ENCODE results near the gene SLC29A1.

SLC29A1 gene

DNA sequence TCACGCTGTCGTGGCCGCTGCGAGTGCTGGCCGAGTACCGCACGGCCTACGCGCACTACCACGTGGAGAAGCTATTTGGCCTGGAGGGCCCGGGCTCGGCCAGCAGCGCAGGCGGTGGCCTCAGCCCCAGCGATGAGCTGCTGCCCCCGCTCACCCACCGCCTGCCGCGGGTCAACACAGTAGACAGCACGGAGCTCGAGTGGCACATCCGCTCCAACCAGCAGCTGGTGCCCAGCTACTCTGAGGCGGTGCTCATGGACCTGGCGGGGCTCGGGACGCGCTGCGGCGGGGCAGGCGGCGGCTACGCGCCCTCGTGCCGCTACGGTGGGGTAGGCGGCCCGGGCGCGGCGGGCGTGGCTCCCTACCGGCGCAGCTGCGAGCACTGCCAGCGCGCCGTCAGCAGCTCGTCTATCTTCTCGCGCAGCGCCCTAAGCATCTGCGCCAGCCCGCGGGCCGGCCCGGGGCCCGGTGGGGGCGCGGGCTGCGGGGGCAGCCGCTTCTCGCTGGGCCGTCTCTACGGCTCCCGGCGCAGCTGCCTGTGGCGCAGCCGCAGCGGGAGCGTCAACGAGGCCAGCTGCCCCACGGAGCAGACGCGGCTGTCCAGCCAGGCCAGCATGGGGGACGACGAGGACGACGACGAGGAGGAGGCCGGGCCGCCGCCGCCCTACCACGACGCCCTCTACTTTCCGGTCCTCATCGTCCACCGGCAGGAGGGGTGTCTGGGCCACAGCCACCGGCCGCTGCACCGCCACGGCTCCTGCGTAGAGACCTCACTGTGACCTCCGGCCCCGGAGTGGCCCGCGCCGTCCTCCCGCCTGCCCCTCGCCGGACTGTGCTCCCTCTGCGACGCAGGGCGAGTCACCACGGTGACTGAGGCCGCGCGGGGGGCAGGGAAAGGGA lies 52.6 kb downstream of the SLC29A1 start:
- peak overlapping the region; percentile 36 to 48 for H3K4me3 ChIP-seq
- TF ChIP-seq, protein P1, sequence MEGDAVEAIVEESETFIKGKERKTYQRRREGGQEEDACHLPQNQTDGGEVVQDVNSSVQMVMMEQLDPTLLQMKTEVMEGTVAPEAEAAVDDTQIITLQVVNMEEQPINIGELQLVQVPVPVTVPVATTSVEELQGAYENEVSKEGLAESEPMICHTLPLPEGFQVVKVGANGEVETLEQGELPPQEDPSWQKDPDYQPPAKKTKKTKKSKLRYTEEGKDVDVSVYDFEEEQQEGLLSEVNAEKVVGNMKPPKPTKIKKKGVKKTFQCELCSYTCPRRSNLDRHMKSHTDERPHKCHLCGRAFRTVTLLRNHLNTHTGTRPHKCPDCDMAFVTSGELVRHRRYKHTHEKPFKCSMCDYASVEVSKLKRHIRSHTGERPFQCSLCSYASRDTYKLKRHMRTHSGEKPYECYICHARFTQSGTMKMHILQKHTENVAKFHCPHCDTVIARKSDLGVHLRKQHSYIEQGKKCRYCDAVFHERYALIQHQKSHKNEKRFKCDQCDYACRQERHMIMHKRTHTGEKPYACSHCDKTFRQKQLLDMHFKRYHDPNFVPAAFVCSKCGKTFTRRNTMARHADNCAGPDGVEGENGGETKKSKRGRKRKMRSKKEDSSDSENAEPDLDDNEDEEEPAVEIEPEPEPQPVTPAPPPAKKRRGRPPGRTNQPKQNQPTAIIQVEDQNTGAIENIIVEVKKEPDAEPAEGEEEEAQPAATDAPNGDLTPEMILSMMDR (IDR thresholded peaks at IDR 0.05), result no peak
- no peak overlapping the region for H3K27ac ChIP-seq
- H3K36me3 ChIP-seq, result no peaks in the 10 kb centered on the region
- peaks cover 0 to 18% (median 13%) of the 10 kb centered on the region in 4 donors for H3K4me1 ChIP-seq
- no peak for DNase-seq
- no peaks in the 10 kb centered on the region for H3K9me3 ChIP-seq
- H3K27me3 ChIP-seq, result peaks cover 0 to 83% of the 10 kb centered on the region in 2 donors
- intact Hi-C loops (cut with DNase I; ENCODE audit: low total_unique reads), result no loop called here

- TF ChIP-seq, protein P1 (IDR thresholded peaks at IDR 0.05), result no peak
- intact Hi-C loops (cut with DNase I; ENCODE audit: low total_unique reads), result no loop called here
- no peak overlapping the region for H3K4me3 ChIP-seq
- no peak overlapping the region for H3K27ac ChIP-seq
- H3K27me3 ChIP-seq, result peaks cover 0 to 74% of the 10 kb centered on the region in 2 donors
- H3K4me1 ChIP-seq, result peaks cover 0 to 15% (median 11%) of the 10 kb centered on the region in 4 donors
- no peaks in the 10 kb centered on the region for H3K36me3 ChIP-seq
- no peaks in the 10 kb centered on the region for H3K9me3 ChIP-seq
- DNase-seq, result no peak
Measured at GRCh38 chr6:44276667-44277640, 53.6 kb downstream of the SLC29A1 start.

GRCh38 chr6:44277763-44278162 lies 54.4 kb downstream of the SLC29A1 start:
- DNase-seq, result no peak
- Histone ChIP-seq H3K36me3 (no peaks in the 10 kb centered on the region), H3K27me3 (peaks cover 0 to 66% of the 10 kb centered on the region in 2 donors), H3K4me3 (no peak overlapping the region), H3K27ac (no peak overlapping the region), H3K4me1 (peaks cover 0 to 12% (median 9%) of the 10 kb centered on the region in 4 donors), H3K9me3 (no peaks in the 10 kb centered on the region)
- TF ChIP-seq, protein P1 (IDR thresholded peaks at IDR 0.05), result no peak
- intact Hi-C loops (cut with DNase I; ENCODE audit: low total_unique reads), result no loop called here

DNA sequence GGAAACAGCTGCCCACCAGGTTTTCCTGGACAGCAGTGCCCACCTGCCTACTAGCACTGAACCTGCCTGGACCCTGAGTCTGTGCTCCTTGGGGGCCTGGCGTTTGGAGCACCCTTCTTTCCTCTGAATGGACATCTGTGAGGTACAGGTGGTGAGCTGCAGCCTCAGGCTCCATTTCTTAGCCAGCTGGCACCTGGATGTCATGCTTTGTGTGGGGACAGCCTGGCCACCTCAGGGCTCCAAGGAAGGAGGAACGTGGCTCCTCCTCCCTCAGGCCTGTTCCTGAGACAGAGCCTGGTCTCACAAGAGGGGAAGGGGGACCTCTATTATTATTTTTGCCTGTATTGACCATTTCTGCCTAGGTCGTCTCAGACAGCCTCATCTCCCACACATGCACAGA lies 54.9 kb downstream of the SLC29A1 start:
- peaks cover 0 to 60% of the 10 kb centered on the region in 2 donors for H3K27me3 ChIP-seq
- no peaks in the 10 kb centered on the region for H3K36me3 ChIP-seq
- no peaks in the 10 kb centered on the region for H3K9me3 ChIP-seq
- TF ChIP-seq, protein P1 (IDR thresholded peaks at IDR 0.05), result no peak
- intact Hi-C loops (cut with DNase I; ENCODE audit: low total_unique reads), result no loop called here
- no peak overlapping the region for H3K4me3 ChIP-seq
- DNase-seq, result no peak
- no peak overlapping the region for H3K27ac ChIP-seq
- H3K4me1 ChIP-seq, result peaks cover 0 to 12% (median 9%) of the 10 kb centered on the region in 4 donors

All from tibial artery (tissue), 4 donors.